ENCODE data around the gene PHAF1. TPM values are rescaled to one million over a fixed set of nuclear protein-coding genes. Genes with fewer than 3 reads are reported as not detected.

The PHAF1 gene
- total and polyA plus RNA-seq, 2 of the 13 experiments (the other 11 are each of a cell fraction or from before 2014, with no cell fraction given), result 48.3 to 174 TPM

GRCh38 chr16:67173808-67174705 lies 64.3 kb downstream of the PHAF1 start (continued):
- no peak for TF ChIP-seq BCLAF1 (IDR thresholded peaks at IDR 0.05)
- TF ChIP-seq FOSL2 (CRISPR knock-in tag; IDR thresholded peaks at IDR 0.05), result peak; percentile 47; the same call in 1 of the 2 replicates
- TF ChIP-seq SKIL (CRISPR knock-in tag; IDR thresholded peaks at IDR 0.05; ENCODE audit: borderline replicate concordance), result peak; percentile 89
- TF ChIP-seq ZNF644 (CRISPR knock-in tag; IDR thresholded peaks at IDR 0.05; ENCODE audit: low read depth), result no peak
- TF ChIP-seq, protein P1, sequence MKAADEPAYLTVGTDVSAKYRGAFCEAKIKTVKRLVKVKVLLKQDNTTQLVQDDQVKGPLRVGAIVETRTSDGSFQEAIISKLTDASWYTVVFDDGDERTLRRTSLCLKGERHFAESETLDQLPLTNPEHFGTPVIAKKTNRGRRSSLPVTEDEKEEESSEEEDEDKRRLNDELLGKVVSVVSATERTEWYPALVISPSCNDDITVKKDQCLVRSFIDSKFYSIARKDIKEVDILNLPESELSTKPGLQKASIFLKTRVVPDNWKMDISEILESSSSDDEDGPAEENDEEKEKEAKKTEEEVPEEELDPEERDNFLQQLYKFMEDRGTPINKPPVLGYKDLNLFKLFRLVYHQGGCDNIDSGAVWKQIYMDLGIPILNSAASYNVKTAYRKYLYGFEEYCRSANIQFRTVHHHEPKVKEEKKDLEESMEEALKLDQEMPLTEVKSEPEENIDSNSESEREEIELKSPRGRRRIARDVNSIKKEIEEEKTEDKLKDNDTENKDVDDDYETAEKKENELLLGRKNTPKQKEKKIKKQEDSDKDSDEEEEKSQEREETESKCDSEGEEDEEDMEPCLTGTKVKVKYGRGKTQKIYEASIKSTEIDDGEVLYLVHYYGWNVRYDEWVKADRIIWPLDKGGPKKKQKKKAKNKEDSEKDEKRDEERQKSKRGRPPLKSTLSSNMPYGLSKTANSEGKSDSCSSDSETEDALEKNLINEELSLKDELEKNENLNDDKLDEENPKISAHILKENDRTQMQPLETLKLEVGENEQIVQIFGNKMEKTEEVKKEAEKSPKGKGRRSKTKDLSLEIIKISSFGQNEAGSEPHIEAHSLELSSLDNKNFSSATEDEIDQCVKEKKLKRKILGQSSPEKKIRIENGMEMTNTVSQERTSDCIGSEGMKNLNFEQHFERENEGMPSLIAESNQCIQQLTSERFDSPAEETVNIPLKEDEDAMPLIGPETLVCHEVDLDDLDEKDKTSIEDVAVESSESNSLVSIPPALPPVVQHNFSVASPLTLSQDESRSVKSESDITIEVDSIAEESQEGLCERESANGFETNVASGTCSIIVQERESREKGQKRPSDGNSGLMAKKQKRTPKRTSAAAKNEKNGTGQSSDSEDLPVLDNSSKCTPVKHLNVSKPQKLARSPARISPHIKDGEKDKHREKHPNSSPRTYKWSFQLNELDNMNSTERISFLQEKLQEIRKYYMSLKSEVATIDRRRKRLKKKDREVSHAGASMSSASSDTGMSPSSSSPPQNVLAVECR (CRISPR knock-in tag; IDR thresholded peaks at IDR 0.05; ENCODE audit: borderline replicate concordance), result peak; percentile 88; the same call in 1 of the 2 replicates
- TF ChIP-seq ZNF891 (CRISPR knock-in tag; IDR thresholded peaks at IDR 0.05), result peak; percentile 97
- peak; percentile 80 for TF ChIP-seq CBX1 (IDR thresholded peaks at IDR 0.05; ENCODE audit: low read depth)
- peak; percentile 75 for TF ChIP-seq ZNF546 (CRISPR knock-in tag; conservative IDR thresholded peaks at IDR 0.05)
- peak; percentile 98; the same call in 1 of the 2 replicates for TF ChIP-seq ZNF136 (CRISPR knock-in tag; IDR thresholded peaks at IDR 0.05; ENCODE audit: low read depth)
- no peak for TF ChIP-seq MAFK (conservative IDR thresholded peaks at IDR 0.05 in 1 of 2, IDR thresholded peaks at IDR 0.05 in 1 of 2; ENCODE audit: low read length in 2 of 2)
- 0 out of 2 replicates have a peak, but pooled peaks have one; percentile 69 for TF ChIP-seq ZBTB42 (CRISPR knock-in tag; IDR thresholded peaks at IDR 0.05)
- no peak for TF ChIP-seq NFIC (IDR thresholded peaks at IDR 0.05; ENCODE audit: low read length)
- TF ChIP-seq BCL3 (CRISPR knock-in tag; IDR thresholded peaks at IDR 0.05), result peak; percentile 97
- TF ChIP-seq, protein P2, sequence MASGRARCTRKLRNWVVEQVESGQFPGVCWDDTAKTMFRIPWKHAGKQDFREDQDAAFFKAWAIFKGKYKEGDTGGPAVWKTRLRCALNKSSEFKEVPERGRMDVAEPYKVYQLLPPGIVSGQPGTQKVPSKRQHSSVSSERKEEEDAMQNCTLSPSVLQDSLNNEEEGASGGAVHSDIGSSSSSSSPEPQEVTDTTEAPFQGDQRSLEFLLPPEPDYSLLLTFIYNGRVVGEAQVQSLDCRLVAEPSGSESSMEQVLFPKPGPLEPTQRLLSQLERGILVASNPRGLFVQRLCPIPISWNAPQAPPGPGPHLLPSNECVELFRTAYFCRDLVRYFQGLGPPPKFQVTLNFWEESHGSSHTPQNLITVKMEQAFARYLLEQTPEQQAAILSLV (CRISPR knock-in tag; IDR thresholded peaks at IDR 0.05; ENCODE audit: borderline replicate concordance), result peak; percentile 81; the same call in 1 of the 2 replicates

Data from HepG2 (cell line).